Measurements from ENCODE around the gene HS3ST2.
"Not testable (repeated sequence)": the region's sequence is repeated elsewhere in the genome, so short reads cannot be mapped to it uniquely, and the experiment has no call there.

The HS3ST2 gene

DNA sequence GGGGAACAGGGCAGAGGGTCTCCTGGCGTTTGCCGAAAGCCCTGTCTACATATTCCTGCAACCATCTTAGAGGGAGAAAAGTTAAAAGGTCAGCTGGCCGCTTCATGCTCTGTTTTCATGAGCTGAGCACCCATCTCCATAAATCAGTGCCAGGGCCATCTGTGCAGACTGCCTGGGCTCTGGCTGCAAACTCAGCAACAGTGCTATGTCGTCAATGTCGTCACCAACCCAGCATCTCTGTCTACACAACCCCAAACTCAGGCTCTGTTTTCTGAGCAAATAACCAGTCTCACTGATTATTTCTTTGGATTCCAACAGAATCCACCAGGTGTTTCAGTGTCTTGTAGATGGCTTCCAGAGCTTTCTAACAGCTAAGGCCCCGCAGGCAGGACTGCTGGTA is 65.0 kb downstream of the HS3ST2 start:
- DNase-seq (ENCODE audit: low spot score): no peak

DNA sequence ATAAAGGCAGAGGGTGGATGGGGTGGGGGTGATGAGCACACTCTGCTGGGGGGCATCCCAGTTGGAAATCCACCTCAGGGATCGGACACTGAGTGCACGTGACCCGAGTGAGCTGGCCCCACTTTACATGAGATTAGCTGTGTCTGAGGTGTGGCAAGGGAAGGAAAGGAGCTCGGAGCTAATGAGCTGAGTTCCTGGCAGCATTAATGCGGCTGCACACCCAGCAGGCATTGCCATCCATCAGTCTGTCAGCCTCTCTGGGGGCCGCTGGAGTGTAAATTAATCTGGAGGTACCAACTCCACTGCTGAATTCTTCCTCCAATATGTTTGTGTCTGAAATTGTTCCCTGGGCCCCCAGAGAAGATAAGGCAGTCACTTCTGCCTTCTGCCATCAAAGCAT is 65.5 kb downstream of the HS3ST2 start:
- no peak for DNase-seq (ENCODE audit: low spot score)

- DNase-seq (ENCODE audit: low spot score): no peak
These were observed 69.0 kb downstream of the HS3ST2 start for GRCh38 chr16:22882981-22883380.

GRCh38 chr16:22885951-22886350 is 72.0 kb downstream of the HS3ST2 start:
- DNase-seq (ENCODE audit: low spot score): no peak

GRCh38 chr16:22886927-22887326 is 73.0 kb downstream of the HS3ST2 start:
- no peak for DNase-seq (ENCODE audit: low spot score)

DNA sequence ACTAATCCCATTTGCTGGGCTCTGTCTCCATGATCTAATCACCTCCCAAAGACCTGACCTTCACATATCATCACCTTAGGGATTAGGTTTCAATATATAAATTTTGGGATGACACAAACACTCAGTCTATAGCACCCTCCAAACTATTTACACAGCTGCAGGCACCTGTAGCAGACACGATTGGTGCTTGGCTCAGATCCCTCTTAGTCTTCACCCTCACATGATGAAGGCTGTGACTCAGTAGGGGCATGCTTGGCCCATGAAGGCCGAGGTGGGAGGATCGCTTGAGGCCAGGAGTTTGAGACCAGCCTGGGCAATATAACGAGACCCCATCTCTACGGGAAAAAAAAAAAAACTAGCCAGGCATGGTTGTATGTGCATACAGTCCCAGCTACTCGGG is 73.5 kb downstream of the HS3ST2 start:
- DNase-seq (ENCODE audit: low spot score): no peak

DNA sequence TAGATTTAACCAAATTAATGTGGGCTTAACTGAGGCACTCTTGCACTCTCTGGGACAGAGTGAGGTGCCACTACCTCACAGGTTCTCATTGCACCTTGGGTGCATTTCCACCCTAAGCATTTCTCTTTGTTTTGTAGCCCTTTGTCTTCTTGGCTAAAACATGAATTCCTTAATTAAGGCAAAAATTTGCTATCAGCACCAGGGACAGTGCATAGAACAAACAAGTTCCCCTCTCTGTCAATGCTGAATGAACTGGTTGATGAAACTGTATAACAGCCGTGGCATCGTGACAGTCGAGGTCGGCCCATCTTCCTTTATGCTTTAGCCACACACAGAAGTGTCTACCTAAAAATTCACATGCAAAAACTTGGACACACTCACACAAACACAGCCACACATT is 74.8 kb downstream of the HS3ST2 start:
- DNase-seq (ENCODE audit: low spot score): peak; percentile 4

DNA sequence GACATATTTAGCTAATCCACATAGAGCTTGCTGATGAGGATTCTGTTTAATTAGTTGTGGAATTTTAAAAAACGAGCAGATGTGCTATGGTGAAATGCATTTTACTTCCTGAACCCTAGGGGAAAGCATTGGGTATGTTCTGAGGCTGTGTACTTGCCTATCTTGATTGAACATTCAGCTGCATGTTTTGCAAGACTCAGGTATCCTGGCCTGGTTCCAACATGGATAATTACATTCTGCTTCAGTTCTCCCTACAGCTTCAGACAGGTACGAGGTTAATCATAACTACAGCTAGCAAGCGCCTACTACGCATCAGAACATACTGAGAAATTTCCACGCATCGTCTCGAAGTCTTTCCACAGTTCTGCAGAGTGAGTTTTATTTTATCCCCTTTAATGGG is 77.0 kb downstream of the HS3ST2 start:
- DNase-seq (ENCODE audit: low spot score): no peak

- DNase-seq (ENCODE audit: low spot score): no peak
These were observed 83.2 kb downstream of the HS3ST2 start for GRCh38 chr16:22897184-22897583.

- DNase-seq (ENCODE audit: low spot score): no peak
These were observed 84.2 kb downstream of the HS3ST2 start for GRCh38 chr16:22898131-22898530.

DNA sequence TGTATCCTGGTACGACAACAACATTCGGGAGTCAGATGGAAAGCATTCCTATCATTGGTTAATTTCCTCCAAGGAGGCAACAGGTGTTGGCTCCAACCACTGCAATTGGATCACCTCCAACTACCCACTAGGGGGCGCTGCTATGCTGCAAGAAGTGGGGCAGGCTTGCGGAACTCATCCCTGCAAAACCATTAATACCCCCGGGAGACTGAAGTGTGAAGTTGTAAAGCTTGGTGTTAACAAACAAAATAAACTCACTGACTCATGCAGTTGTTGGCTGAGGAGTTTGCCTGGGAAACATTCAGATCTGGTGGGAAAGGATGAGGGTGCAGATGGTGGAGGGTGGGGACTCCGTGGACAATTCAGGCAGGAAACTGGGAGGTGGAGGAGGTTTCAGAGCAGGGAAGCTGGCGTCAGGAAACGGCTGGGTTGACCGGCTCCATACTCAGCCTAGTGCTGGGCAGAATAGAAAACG is 84.9 kb downstream of the HS3ST2 start:
- peak; percentile 40 for DNase-seq (ENCODE audit: low spot score)

- not testable (repeated sequence) for DNase-seq (ENCODE audit: low spot score)
These were observed 85.6 kb downstream of the HS3ST2 start for GRCh38 chr16:22899567-22899966.

GRCh38 chr16:22900863-22901262 is 86.9 kb downstream of the HS3ST2 start:
- DNase-seq (ENCODE audit: low spot score): no peak

GRCh38 chr16:22901563-22901962 is 87.6 kb downstream of the HS3ST2 start:
- no peak for DNase-seq (ENCODE audit: low spot score)

DNA sequence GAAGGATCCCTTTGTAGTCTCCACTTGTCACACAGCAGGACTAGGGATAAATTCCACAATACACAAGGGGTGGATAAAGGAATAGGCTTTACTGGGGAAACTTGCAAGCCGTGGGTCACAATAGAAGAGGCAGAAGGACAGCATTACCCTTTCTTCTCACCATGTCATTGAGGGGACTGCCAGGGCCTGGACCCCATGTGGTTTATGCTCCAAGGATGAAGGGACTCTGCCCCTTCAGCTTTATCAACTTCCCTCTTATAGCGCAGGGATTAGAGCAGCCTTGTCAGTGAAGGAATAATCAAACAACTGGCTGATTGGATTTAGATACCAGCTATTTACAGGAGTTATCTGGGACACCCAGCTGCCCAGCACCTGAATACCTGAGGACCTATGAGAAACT is 89.8 kb downstream of the HS3ST2 start:
- no peak for DNase-seq (ENCODE audit: low spot score)

GRCh38 chr16:22912654-22913053 is 98.7 kb downstream of the HS3ST2 start:
- DNase-seq (ENCODE audit: low spot score): no peak

- no peak for DNase-seq (ENCODE audit: low spot score)
These were observed 101.0 kb downstream of the HS3ST2 start for GRCh38 chr16:22915003-22915402.

GRCh38 chr16:22923491-22923890 is 109.5 kb downstream of the HS3ST2 start:
- DNase-seq (ENCODE audit: low spot score): no peak

GRCh38 chr16:22924492-22924891 is 110.5 kb downstream of the HS3ST2 start:
- no peak for DNase-seq (ENCODE audit: low spot score)

- DNase-seq (ENCODE audit: low spot score): no peak
These were observed 112.3 kb downstream of the HS3ST2 start for GRCh38 chr16:22926105-22926751.

- DNase-seq (ENCODE audit: low spot score): no peak
These were observed 113.3 kb downstream of the HS3ST2 start for GRCh38 chr16:22927306-22927705.

DNA sequence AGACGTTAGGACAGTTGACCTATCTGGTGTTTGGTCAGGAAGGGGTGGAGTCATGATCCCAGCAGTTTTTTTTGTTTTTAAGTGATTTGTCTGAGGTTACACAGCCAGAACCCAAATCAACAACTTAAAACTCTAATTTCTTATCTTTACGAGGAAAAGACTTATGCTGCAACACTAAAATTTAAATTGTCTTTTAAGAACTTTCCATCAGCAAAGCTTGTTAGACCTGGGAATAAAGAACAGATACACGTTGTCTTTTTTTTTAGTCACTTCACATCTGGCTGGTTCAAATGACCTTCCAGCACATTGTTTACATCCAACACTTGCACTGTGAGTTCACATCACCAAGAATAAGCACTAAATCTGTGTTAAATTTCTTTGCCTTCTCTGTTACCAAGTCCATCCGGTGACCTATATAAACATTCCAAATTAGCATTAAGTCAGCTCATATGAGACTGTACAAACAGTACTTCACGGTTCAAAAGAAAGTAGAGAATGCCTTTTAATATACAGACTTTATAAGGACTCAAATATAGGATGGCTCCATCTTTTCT is 115.0 kb downstream of the HS3ST2 start:
- no peak for DNase-seq (ENCODE audit: low spot score)

DNA sequence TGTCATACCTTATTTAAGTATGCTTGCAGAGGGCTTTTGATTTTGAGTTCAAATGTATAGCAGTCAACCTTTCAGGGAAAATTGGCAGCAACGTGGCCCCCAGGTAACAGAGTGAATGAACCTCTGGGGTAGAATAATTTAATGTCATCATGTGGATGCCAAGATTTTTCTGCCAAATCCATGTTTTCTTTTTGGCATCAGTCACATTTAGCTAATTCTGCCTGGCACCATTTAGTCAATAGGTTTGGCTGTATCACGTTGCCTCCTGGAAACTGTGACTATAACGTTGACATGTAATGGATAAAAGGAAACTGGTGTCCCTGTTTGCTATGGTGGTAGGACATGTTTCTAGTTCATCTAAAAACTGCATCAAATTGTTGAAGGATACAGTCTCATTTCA is 115.5 kb downstream of the HS3ST2 start:
- DNase-seq (ENCODE audit: low spot score): no peak

Measured in AG08395 (cell line).